ENCODE measurements around the gene BCLAF1. TPM values are rescaled to one million over a fixed set of nuclear protein-coding genes. Genes with fewer than 3 reads are reported as not detected.

Gene BCLAF1
- total and polyA plus RNA-seq, 9 of the 15 experiments (the other 6 are each of a cell fraction or from before 2014, with no cell fraction given) = 65.4 to 286 (median 165) TPM

DNA sequence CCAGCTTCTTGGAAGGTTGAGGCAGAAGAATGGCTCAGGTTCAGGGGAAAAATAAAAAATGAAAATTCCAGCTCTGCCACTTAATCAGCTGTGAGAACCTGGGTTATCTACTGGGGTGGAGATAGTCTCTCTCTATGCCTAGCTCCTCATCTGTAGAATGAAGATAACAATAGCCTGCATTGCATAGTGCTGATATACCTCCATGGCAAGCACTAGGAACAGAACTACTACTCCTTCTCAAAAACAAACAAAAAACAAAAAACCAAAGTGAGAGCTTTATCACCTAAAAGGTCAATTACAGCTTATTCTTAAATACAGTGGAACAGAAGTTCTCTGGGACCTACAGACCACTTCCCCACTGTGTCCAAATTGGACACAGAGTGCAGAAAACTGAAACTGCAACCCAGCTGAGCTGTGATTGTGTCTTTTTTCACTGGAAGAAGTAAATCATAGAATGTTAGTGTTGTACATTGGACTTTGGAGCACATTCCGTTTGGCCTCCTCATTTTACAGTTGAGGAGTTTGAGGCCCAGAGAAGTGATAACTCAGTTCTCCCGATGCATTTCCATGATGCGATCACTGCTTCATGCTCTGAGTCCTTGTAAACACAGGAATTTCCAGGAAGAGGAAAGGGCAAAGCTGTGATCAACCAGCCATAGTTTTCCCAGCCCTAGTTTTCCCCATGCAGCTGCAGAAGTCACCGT lies 62.8 kb downstream of the BCLAF1 start (continued):
- TF ChIP-seq HSF4 (CRISPR knock-in tag; IDR thresholded peaks at IDR 0.05; ENCODE audit: borderline replicate concordance) (no peak), SMARCA4 (IDR thresholded peaks at IDR 0.05) (peak; percentile 97), FOXO4 (CRISPR knock-in tag; IDR thresholded peaks at IDR 0.05) (no peak), CHD1 (IDR thresholded peaks at IDR 0.05; ENCODE audit: low read length) (no peak), CBX3 (IDR thresholded peaks at IDR 0.05; ENCODE audit: borderline replicate concordance in 1 of 2, low read length in 2 of 2) (no peak), NR2C2 (CRISPR knock-in tag; IDR thresholded peaks at IDR 0.05) (no peak), NR2C2 (tag; IDR thresholded peaks at IDR 0.05) (no peak; the same call in 1 of the 2 replicates), CGGBP1 (CRISPR knock-in tag; IDR thresholded peaks at IDR 0.05) (no peak), FOXJ2 (tag; IDR thresholded peaks at IDR 0.05) (no peak; the same call in 1 of the 2 replicates), CEBPG (CRISPR knock-in tag; IDR thresholded peaks at IDR 0.05) (no peak), CEBPG (tag; conservative IDR thresholded peaks at IDR 0.05 in 1 of 2, IDR thresholded peaks at IDR 0.05 in 1 of 2) (no peak), ELK1 (CRISPR knock-in tag; IDR thresholded peaks at IDR 0.05) (no peak), KDM4B (IDR thresholded peaks at IDR 0.05; ENCODE audit: borderline replicate concordance in 2 of 2, low read depth in 1 of 2) (no peak), HCFC1 (IDR thresholded peaks at IDR 0.05; ENCODE audit: low read depth, low read length) (no peak), SUPT5H (IDR thresholded peaks at IDR 0.05) (no peak), SMAD2 (IDR thresholded peaks at IDR 0.05; ENCODE audit: low read depth, low read length) (no peak), ZNF766 (CRISPR knock-in tag; conservative IDR thresholded peaks at IDR 0.05) (peak; percentile 83; the same call in 1 of the 2 replicates), ZNF41 (CRISPR knock-in tag; conservative IDR thresholded peaks at IDR 0.05) (no peak), ZNF830 (CRISPR knock-in tag; IDR thresholded peaks at IDR 0.05) (no peak), ZNF507 (tag; conservative IDR thresholded peaks at IDR 0.05) (no peak), MEIS2 (IDR thresholded peaks at IDR 0.05; ENCODE audit: partially characterized antibody) (no peak), ZNF175 (CRISPR knock-in tag; IDR thresholded peaks at IDR 0.05; ENCODE audit: low read depth) (peak; percentile 74)
- TF ChIP-seq, protein P1, sequence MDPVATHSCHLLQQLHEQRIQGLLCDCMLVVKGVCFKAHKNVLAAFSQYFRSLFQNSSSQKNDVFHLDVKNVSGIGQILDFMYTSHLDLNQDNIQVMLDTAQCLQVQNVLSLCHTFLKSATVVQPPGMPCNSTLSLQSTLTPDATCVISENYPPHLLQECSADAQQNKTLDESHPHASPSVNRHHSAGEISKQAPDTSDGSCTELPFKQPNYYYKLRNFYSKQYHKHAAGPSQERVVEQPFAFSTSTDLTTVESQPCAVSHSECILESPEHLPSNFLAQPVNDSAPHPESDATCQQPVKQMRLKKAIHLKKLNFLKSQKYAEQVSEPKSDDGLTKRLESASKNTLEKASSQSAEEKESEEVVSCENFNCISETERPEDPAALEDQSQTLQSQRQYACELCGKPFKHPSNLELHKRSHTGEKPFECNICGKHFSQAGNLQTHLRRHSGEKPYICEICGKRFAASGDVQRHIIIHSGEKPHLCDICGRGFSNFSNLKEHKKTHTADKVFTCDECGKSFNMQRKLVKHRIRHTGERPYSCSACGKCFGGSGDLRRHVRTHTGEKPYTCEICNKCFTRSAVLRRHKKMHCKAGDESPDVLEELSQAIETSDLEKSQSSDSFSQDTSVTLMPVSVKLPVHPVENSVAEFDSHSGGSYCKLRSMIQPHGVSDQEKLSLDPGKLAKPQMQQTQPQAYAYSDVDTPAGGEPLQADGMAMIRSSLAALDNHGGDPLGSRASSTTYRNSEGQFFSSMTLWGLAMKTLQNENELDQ (CRISPR knock-in tag; IDR thresholded peaks at IDR 0.05; ENCODE audit: borderline replicate concordance) = no peak
